Fibroblast of skin of right quadriceps (primary cell): Measurements from ENCODE around the gene NR1H4.
"Not testable (repeated sequence)": the region's sequence is repeated elsewhere in the genome, so short reads cannot be mapped to it uniquely, and the experiment has no call there.

Experiments used
- DNase-seq: peaks from one replicate; pipeline ENCODE4 v3.0.0-alpha.2; 2013

The NR1H4 gene

DNA sequence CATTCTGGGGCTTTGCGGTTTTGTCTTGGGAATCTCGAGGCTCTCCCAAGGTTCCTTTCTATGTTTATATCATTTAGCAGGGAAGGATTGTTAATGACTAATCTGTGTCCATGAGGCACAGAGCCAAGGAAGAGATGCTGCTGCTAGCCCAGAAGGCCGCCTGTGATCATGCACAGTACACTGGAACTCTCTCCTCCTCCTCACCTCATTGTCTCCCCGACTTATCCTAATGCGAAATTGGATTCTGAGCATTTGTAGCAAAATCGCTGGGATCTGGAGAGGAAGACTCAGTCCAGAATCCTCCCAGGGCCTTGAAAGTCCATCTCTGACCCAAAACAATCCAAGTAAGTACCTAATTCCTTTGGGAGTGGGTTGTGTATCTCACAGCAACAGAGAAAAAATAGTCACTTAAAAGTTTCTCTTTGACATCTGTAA, at the start of gene NR1H4:
TSS of gene NR1H4 (plus strand) at position 151 of the 435 bp plus-strand sequence. CDS start 19,458 bp downstream, outside the sequence.
- DNase-seq: peak; percentile 5

DNA sequence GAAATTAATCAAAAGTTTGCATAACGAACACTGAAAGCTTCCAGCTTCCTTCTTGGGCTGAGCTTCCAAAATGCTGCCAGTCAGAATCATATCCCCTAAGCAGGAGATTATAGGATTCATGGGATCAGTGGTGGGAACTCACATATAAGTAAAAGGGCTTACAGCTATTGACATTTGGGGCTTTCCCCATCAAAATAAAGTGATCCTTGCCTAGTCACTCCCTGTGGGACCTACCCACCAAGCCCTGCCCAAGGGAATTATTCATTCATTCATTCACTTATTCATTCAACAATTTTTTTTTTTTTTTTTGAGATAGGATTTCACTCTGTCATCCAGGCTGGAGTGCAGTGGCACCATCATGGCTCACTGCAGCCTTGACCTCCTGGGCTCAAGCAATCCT, 47.5 kb upstream of the NR1H4 start:
- no peak for DNase-seq

DNA sequence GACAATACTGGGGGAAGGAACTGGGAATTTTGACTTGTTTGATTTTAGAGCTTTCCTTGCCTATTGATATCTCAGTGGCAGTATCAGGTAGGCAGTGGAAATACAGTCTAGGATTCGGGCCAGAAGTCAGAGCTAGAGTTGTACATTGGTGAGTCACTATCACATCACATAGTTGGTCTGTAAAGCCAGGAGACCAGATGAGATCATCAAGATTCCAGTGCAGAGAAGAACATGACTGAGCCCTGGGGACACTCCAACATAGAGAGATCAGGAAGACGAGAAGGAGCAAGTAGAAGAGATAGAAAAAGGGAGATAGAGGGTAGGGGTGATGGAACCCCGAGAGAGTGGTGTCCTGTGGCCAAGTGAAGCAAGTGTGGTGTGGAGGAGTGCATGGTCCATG, 46.6 kb upstream of the NR1H4 start:
- peak; percentile 31 for DNase-seq

DNA sequence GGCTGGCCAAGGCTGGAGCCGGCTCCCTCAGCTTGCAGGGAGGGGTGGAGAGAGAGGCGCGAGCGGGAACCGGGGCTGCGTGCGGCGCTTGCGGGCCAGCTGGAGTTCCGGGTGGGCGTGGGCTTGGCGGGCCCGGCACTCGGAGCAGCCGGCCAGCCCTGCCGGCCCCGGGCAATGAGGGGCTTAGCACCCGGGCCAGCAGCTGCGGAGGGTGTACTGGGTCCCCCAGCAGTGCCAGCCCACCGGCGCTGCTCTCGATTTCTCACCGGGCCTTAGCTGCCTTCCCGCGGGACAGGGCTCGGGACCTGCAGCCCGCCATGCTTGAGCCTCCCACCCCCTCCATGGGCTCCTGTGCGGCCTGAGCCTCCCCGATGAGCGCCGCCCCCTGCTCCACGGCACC, 43.4 kb upstream of the NR1H4 start:
- not testable (repeated sequence) for DNase-seq

DNA sequence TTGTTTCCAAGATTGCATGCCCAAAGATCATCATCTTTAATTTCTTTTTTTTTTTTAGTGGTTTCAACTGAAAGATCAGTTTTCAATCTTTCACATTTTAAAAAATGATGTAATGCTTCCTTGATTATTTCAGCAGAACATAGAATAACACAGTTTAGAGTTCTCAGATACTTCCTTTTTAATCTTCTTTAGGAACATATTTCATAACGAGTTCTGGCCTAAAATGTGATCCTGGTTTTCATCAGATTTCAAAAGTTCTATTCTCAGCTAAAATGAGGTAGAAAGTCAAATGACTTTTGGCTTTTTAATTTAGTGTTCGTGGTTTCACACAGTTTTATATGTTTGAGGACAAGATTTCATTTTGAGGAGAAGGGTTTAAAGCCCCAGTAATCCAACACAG, 40.0 kb upstream of the NR1H4 start:
- no peak for DNase-seq

GRCh38 chr12:100434177-100434576, 39.5 kb upstream of the NR1H4 start:
- DNase-seq: no peak

- DNase-seq: no peak
Observed at GRCh38 chr12:100435957-100436356, 37.7 kb upstream of the NR1H4 start.

DNA sequence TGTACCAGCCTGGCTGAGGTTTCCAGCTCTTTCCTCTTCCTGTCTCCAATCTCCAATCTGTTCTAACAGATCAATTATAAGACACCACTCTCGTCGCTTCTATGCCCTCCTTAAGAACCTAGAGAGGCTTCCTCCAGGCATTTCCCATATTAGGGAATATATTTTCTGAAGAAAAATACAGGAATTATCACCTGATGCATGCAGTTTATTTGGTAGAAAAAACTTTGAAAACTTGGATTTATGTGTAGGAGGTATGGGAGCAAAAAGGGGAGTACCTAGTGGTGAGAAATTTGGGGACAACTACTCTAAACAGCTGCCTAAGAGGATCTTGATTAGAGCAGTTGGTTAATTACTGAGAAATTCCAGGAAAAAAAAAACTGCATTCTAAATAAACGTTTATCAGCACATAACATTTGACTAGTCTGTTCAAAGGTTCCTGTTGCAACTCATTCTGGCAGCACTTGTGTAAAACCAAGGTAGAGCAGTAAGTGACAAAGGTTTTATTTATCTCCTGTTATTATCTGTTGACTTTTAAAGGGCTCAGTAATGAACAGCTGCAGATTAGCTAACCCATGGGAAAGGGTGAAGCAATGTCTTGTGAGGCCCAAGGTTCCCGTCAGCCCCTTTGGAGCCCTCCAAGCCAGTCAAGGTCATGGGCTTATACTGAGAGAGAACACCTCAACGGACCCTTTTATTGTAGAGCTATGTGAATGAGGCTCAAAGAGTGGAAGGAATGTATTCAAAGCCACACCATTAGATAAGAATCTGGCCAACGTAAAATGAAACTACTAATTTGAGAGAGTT, 36.4 kb upstream of the NR1H4 start:
- DNase-seq: no peak

DNA sequence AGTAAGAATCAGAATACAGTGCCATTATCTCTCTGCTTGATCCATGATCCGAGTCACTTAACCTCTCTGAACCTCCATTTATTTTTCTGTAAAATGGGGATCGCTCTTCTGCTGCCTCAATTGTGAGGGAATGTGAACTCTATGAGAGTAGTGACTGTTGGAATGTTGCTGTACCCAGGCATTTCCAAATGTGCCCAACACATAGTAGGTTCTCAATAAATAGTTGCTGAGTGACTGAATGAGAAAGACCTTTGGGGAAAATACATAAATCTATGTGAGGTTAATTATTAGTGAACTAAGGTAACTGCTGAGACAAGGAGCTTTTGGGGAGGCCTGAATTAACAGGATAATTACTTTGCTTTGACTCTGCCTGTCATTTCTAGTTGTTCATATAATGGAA, 33.9 kb upstream of the NR1H4 start:
- no peak for DNase-seq

- no peak for DNase-seq
Observed at GRCh38 chr12:100442403-100442802, 31.3 kb upstream of the NR1H4 start.

DNA sequence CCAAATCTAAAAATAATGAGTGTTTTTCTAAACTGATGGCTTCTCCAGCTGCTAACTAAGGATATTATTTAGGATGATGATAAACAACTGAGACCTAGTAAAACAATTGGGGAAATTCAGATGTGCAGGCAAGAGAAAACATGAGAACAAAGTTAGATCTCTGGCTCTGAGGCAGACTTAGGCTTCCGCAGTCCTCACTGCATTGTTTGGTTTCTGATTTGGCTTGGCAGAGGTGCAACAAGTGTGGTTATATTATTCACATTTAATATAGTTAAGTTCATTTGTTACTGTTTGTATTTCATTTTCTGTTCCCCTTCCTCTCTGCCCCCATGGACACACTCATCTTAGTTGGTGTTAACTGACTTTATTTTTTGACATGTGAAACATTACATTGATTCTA, 30.2 kb upstream of the NR1H4 start:
- no peak for DNase-seq

GRCh38 chr12:100445081-100445481, 28.6 kb upstream of the NR1H4 start:
- no peak for DNase-seq

DNA sequence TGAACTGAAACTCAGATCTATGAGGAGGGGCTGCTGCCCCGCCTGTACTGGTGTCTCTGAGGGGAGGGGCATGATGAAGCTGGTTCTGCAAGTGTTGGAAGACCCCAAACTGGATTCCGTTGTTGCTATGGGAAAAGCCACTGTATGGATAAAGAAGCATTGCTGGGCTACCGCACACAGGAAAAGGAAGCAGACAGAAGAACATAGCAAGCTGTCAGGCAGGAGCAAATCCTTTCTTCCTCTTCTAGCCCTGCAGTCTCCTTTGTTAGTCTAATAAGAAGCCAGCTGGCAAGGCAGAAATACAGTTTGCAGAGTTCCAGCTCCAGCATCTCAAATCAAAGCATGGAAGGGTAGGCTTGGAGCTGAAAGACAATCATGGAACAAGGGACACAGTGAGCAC, 26.3 kb upstream of the NR1H4 start:
- no peak for DNase-seq

DNA sequence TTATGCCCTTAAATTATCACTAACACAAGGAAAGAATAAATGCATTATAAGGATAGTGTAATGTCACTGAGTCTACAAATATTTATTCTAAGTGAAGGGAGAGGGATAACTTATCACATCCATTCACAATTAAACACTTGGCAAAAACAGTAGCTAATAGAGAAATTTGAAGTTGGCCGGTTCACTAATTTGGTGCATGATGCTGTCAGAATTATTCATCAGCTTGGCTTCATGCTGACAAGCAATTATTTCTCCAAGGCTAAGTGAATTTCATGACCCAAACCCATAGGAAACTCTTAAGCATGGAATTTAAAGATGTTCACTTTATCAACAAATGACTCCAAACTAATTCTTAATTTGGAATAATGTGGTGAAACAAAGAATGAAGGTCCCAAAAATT, 25.0 kb upstream of the NR1H4 start:
- no peak for DNase-seq

DNA sequence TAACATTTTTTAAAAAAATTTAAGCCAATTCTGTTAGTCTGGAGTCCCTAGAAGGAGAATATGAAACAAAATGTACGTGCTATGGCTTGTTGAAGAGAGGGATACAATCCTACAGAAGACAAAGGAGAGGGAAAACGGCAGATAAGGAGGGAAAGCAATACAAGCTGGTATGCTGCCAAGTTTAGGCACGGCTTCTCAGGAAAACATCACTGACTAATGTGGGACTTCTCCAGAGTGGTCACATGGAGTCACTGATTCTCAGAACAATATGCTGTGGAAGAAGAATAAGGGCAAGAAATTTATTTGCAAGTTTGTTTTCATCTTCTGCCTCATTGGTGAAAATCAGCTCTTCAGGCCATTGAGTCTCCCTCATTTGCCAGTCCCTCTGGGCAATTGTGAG, 22.9 kb upstream of the NR1H4 start:
- no peak for DNase-seq

DNA sequence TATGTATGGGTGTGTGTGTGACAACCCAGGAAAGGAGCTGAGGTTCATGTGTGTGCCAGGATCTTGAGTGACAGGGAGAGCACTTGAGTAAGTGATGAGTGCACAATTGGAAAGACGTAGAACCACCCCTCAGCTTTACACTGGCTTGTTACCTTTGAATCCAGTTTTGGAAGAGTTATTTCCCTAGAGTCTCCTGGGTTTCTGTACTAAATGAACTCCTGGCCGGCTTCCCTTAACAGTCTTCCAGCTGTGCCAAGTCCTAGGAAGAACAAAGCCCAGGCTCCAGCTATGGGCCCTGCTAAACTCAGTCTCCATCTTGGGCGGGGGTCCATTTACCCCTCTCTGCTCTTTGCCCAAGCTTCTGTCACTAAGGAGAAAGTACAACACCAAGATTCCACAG, 19.7 kb upstream of the NR1H4 start:
- no peak for DNase-seq

- no peak for DNase-seq
Observed at GRCh38 chr12:100455896-100456295, 17.8 kb upstream of the NR1H4 start.

DNA sequence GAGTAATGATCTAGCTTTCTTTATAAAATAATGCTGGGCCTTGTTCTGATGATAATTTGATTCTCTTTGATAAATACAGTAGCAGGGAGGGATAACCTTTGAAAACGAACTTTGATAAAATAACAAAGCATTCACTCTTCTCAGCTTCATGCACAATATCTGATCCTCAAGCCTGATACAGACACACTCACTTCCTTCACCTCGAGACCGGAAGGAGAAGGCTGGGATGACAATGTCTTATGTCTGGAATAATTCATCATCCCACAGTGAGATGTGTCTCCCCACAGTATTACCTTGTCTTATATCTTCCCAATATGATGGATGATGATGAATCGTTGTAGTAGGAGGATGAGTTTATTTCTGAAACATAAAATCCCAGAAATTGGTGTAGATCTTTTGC, 15.5 kb upstream of the NR1H4 start:
- DNase-seq: no peak

DNA sequence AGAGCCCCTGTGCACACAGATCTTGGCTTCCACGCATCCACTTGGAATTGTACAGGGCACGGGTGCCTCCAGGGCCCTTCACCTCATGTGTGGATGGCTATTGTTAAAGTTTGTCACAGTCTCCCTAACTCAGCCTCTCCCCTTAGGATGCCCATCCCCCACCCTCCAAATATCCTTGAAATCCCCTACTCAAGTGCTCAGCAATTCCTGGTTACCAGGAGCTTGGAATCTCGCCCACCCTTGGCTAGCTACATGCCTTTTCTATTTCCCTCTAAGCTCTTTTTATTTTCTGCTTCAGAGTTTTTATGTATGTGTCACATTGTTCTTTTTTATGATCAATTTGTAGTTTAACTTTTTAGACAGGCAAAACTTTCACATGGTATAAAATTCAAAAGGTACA, 13.0 kb upstream of the NR1H4 start:
- DNase-seq: no peak

GRCh38 chr12:100461330-100461973, 12.2 kb upstream of the NR1H4 start:
- no peak for DNase-seq

- no peak for DNase-seq
Observed at GRCh38 chr12:100463661-100464060, 10.0 kb upstream of the NR1H4 start.

GRCh38 chr12:100464529-100464928, 9.1 kb upstream of the NR1H4 start:
- no peak for DNase-seq

DNA sequence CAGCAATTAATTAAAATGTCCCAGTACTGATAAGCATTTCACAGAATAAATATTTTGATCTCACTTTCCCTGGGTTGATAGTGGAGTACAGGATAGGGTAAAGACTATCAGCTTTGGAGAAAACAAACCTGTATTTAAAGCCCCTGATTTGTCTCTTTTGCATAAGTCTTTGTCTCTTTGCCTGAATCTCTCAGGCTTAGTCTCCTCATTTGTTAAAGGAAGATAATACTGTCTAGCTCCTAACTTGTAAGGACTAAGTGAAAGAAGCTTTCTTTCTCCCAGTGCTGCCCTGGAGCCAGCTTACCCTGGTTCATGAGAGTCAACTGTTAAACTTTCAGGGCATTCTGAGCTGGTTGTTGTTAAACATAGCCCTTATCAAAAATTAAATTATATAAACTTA, 5.5 kb upstream of the NR1H4 start:
- no peak for DNase-seq

DNA sequence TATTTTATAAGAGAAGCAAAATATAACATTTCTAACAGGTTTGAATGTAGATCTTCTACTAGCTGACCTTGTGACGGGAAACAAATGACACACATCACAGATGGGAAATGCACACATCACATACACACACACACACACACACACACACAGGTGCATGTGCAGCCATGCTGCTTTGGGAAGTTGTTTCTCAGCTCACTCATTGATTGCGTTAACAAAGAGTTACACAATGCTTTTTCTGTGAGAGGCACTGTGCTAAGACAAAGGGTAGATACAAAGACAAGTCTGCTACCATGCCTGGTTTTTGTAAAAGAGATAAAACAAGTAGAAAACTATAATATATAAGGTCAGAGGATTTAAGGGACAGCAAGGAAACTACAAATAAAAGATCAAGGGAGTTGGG, 1.3 kb upstream of the NR1H4 start:
- DNase-seq: no peak
